OCI-LY7 (cell line): Measurements from ENCODE around the gene SLC2A5.

Experiments
- CTCF ChIP-seq: fragments of 200-600 bp; sonication (generic); conservative IDR thresholded peaks from 2 replicates; pipeline ENCODE4 v1.5.1; 2014; ENCODE audit warnings: mild to moderate bottlenecking, antibody characterized with exemption, low read length, moderate library complexity, mixed read lengths
- EZH2phosphoT487 ChIP-seq: fragments of 200-600 bp; sonication (generic); IDR thresholded peaks from 2 replicates; pipeline ENCODE4 v1.6.1; 2018; ENCODE audit warnings: low read depth, borderline replicate concordance, mild to moderate bottlenecking, mixed run types, antibody characterized with exemption, low read length, moderate library complexity, mixed read lengths

DNA sequence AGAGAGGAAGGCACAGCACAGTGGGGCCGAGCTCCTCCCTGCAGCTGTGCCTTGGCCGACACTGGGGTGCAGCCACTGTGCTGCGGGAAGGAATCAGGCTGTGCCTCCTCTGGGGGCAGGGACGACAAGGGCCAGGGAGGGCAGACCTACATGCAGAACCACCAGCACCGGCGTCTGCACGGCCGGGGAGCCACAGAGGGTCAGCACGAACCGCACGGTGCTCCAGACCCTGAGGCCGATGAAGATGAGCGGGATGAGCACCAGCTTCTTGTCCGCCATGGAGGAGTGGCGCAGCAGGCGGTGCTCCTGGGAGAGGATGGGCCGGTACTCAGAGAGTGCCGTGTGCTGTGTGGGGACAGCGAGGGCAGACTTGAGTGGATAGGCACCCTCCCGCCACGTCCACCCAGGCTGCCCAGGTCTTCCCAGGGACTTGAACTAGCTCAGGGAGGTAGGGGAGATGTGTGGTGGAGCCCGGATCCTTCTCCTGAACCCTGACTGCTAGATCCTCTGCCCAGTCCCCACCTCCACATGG, 36.0 kb upstream of the SLC2A5 start:
- TF ChIP-seq CTCF (no peak), EZH2phosphoT487 (no peak)
